BJ (cell line): ENCODE results near the gene TMPRSS15. TPM values are rescaled to one million over a fixed set of nuclear protein-coding genes. Genes with fewer than 3 reads are reported as not detected.

Source experiments
- CTCF ChIA-PET: fragments of 350-600 bp; formaldehyde crosslinking; extraction: SDS; loops from one replicate; lab custom pipeline; 2021; ENCODE audit warnings: antibody characterized with exemption, inconsistent platforms; lab: Yijun Ruan, JAX
- POLR2A ChIA-PET: fragments of 300-600 bp; sonication (Branson Sonifier 250); formaldehyde crosslinking; extraction: SDS; loops from one replicate; lab custom pipeline; 2021; ENCODE audit warnings: antibody characterized with exemption; lab: Charles Lee
- DNase-seq: peaks from one replicate; pipeline ENCODE4 v3.0.0-alpha.2; 2011; ENCODE audit warnings: low read depth
- H3K27me3 ChIP-seq: 2 replicates; pipeline ENCODE4 v1.6.0; 2011; ENCODE audit warnings: low read length; ENCODE audit not compliant: control insufficient read depth, insufficient read depth
- H3K36me3 ChIP-seq: 2 replicates; pipeline ENCODE4 v1.5.1; 2011; ENCODE audit warnings: low read length; ENCODE audit not compliant: control insufficient read depth, insufficient read depth
- H3K4me3 ChIP-seq: 2 replicates; pipeline ENCODE4 v1.5.1; 2011; ENCODE audit warnings: low read depth, mild to moderate bottlenecking, control low read depth, low read length
- CTCF ChIP-seq: IDR thresholded peaks from 2 replicates; pipeline ENCODE4 v1.5.1; 2011; ENCODE audit warnings: low read depth, mild to moderate bottlenecking, control low read depth, inconsistent platforms, low read length, moderate library complexity; ENCODE audit not compliant: insufficient read depth
- polyA plus RNA-seq: library from polyadenylated mRNA; depleted of rRNA; stranded (reverse); fragments of >200 nt; gene quantifications from 2 replicates; pipeline ENCODE4 v1.2.3, GENCODE V29; 2011

The TMPRSS15 gene
- polyA plus RNA-seq, 1 experiment = not detected

GRCh38 chr21:18244671-18245463 lies 158.7 kb downstream of the TMPRSS15 start, which contains the start of gene CHODL:
Gene CHODL (plus strand): TSS chr21:18244833. CDS start chr21:18245224, 391 bp downstream.
- DNase-seq = no peak
- ChIA-PET CTCF (no interaction called here), POLR2A (no interaction called here)
- TF ChIP-seq CTCF = no peak
- no peaks in the 10 kb centered on the region for H3K27me3 ChIP-seq
- no peak within 1 kb of the TSS for H3K4me3 ChIP-seq
- no peaks in the 10 kb centered on the region for H3K36me3 ChIP-seq

DNA sequence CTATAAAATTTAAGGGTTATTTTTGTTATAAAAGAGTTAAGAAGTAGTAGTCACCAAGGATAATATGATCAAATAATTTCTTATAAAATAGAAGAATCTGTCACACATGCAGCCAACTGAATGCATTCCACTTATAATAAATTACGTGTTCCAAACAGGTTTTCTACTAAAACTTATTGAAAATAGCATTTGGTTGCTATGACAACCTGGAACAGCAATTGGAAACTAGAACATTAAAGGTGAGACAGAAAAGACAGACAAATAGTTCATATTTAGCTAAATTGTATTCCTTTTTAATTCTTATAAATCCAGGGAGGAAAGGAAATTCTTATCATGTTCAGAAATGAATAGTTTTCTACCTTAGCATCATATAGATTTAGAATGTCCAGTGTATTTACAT lies 168.0 kb downstream of the TMPRSS15 start:
- no peaks in the 10 kb centered on the region for H3K36me3 ChIP-seq
- no peak for DNase-seq
- ChIA-PET CTCF (no interaction called here), POLR2A (no interaction called here)
- TF ChIP-seq CTCF = no peak
- H3K4me3 ChIP-seq = no peak overlapping the region
- no peaks in the 10 kb centered on the region for H3K27me3 ChIP-seq

DNA sequence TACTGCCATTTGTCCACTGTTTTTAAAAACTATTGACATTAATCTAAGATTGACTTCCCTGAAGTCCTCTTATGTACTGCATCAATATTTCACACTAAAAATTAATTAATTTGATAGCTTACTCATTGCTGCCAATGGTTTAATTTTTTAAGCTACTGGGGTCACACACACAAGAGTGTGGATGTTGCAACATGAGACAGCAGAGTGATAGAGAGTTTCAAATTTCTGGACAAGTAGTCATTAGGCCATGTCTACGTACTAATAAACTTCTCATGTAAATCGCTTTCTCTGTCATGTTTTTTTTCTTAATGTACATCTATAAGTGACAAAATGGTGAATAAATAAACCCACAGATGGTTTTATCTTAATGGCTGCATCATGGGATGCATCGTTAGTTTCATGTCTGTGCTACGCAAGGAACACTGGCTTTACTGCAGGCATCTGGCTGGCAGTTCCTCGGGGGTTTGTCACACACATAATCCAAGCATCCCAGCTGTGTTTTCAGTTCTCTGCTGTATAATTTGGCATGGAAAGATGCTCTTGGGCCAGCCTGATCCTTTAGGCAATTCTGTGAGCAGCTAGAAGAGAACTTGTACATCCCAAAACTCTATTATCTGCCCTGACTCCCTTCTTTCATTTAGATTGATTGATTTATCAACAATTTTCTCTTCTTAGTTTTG lies 175.4 kb downstream of the TMPRSS15 start:
- Histone ChIP-seq H3K27me3 (no peaks in the 10 kb centered on the region), H3K4me3 (no peak overlapping the region), H3K36me3 (no peaks in the 10 kb centered on the region)
- CTCF ChIA-PET = interaction anchor here (0.6 kb wide), 1 partner anchor 45 kb away, joined by 3 read pairs; no protein-coding TSS in a partner anchor
- no peak for TF ChIP-seq CTCF
- no peak for DNase-seq
- POLR2A ChIA-PET = no interaction called here

DNA sequence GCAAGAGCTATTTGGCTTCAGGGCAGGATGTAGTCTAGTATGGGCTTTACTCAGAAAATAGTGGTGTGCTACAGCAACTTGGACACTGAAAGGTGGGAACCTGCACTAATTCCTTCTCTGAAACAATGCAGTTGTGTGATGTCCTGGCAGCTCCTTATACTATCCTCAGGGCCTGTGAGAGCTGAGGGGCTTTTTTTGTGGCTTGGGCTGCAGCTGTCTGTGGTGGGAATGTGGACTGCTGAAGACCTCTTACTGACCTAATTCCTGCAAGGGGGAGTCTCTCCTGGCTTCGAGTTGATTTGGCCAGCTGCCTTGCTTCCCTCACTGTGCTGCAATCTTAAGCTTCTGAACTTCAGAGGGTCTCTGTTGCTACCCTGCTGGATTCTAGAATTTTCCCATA lies 181.2 kb downstream of the TMPRSS15 start:
- CTCF ChIA-PET = no interaction called here
- H3K27me3 ChIP-seq = no peaks in the 10 kb centered on the region
- DNase-seq = no peak
- H3K36me3 ChIP-seq = no peaks in the 10 kb centered on the region
- POLR2A ChIA-PET = no interaction called here
- no peak overlapping the region for H3K4me3 ChIP-seq
- TF ChIP-seq CTCF = no peak

DNA sequence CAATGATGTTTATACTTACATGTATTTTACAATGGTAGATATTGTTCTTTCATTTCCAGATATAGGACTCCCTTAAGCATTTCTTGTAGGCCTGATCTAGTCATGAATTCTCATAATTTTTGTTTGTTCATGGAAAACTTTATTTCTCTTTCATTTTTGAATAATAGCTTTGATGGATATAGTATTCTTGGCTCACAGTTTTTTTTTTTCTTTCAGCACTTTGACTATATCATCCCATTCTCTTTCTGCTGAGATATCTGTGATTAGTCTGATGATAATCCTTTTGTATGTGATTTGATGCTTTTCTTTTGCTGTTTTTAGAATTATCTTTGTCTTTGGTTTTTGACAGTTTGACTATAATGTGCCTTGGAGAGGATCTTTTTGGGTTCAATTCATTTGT lies 183.1 kb downstream of the TMPRSS15 start:
- ChIA-PET CTCF (no interaction called here), POLR2A (no interaction called here)
- DNase-seq = no peak
- no peak for TF ChIP-seq CTCF
- Histone ChIP-seq H3K4me3 (no peak overlapping the region), H3K27me3 (no peaks in the 10 kb centered on the region), H3K36me3 (no peaks in the 10 kb centered on the region)
